H9 (cell line): ENCODE results near the gene GSTK1. TPM values are rescaled to one million over a fixed set of nuclear protein-coding genes. Genes with fewer than 3 reads are reported as not detected.

Experiments
- DNase-seq: peaks from one replicate; pipeline ENCODE4 v3.0.0-alpha.2; 2017
- H2AFZ ChIP-seq: one replicate; pipeline ENCODE4 v1.6.1; 2013; ENCODE audit warnings: mild to moderate bottlenecking, low read length, control low read depth, moderate library complexity
- H2AK5ac ChIP-seq: 2 replicates; pipeline ENCODE4 v1.6.1; 2013; ENCODE audit warnings: low read length, control low read depth, mixed read lengths; ENCODE audit not compliant: insufficient read length
- H2BK120ac ChIP-seq: one replicate; pipeline ENCODE4 v1.6.1; 2013; ENCODE audit warnings: low read depth, mild to moderate bottlenecking, low read length, control low read depth, inconsistent platforms; ENCODE audit not compliant: poor library complexity, severe bottlenecking
- H2BK12ac ChIP-seq: 2 replicates; pipeline ENCODE4 v1.6.1; 2013; ENCODE audit warnings: low read length, control low read depth, mixed read lengths, low read depth; ENCODE audit not compliant: insufficient read length
- H2BK15ac ChIP-seq: 2 replicates; pipeline ENCODE4 v1.6.1; 2013; ENCODE audit warnings: low read depth, low read length, control low read depth
- H2BK20ac ChIP-seq: one replicate; pipeline ENCODE4 v1.6.1; 2013; ENCODE audit warnings: low read depth, mild to moderate bottlenecking, low read length, control low read depth, inconsistent platforms; ENCODE audit not compliant: poor library complexity, severe bottlenecking
- H2BK5ac ChIP-seq: 2 replicates; pipeline ENCODE4 v1.6.1; 2013; ENCODE audit warnings: low read length, control low read depth, mixed read lengths; ENCODE audit not compliant: insufficient read length
- H3K14ac ChIP-seq: 2 replicates; pipeline ENCODE4 v1.6.1; 2013; ENCODE audit warnings: low read length, control low read depth; ENCODE audit not compliant: insufficient read depth
- H3K18ac ChIP-seq: 2 replicates; pipeline ENCODE4 v1.6.1; 2013; ENCODE audit warnings: low read depth, mild to moderate bottlenecking, mixed read lengths, low read length, control low read depth; ENCODE audit not compliant: insufficient read length
- H3K23ac ChIP-seq: 2 replicates; pipeline ENCODE4 v1.6.1; 2013; ENCODE audit warnings: low read length, control low read depth, mixed read lengths, low read depth; ENCODE audit not compliant: insufficient read length
- H3K23me2 ChIP-seq: 2 replicates; pipeline ENCODE4 v1.6.1; 2013; ENCODE audit warnings: low read depth, mild to moderate bottlenecking, mixed read lengths, low read length, control low read depth; ENCODE audit not compliant: insufficient read length, poor library complexity, severe bottlenecking
- H3K27ac ChIP-seq: 2 replicates; pipeline ENCODE4 v1.5.1; 2013; ENCODE audit warnings: low read length, control low read depth, mixed read lengths, low read depth; ENCODE audit not compliant: insufficient read length
- H3K27me3 ChIP-seq: 2 replicates; pipeline ENCODE4 v1.6.1; 2013; ENCODE audit warnings: low read length, control low read depth, inconsistent platforms; ENCODE audit not compliant: insufficient read depth
- H3K4ac ChIP-seq: 2 replicates; pipeline ENCODE4 v1.6.1; 2013; ENCODE audit warnings: low read depth, mild to moderate bottlenecking, control low read depth, inconsistent platforms, low read length, moderate library complexity
- H3K4me1 ChIP-seq: 2 replicates; pipeline ENCODE4 v1.6.1; 2013; ENCODE audit warnings: low read length, control low read depth, inconsistent platforms; ENCODE audit not compliant: insufficient read depth
- H3K4me2 ChIP-seq: 2 replicates; pipeline ENCODE4 v1.6.1; 2013; ENCODE audit warnings: low read length, control low read depth, mixed read lengths; ENCODE audit not compliant: insufficient read length, insufficient read depth
- H3K56ac ChIP-seq: 2 replicates; pipeline ENCODE4 v1.6.1; 2013; ENCODE audit warnings: low read depth, mild to moderate bottlenecking, mixed read lengths, low read length, control low read depth; ENCODE audit not compliant: insufficient read length
- H3K79me1 ChIP-seq: 2 replicates; pipeline ENCODE4 v1.6.1; 2013; ENCODE audit warnings: low read depth, mild to moderate bottlenecking, moderate library complexity, low read length, control low read depth, inconsistent platforms; ENCODE audit not compliant: insufficient read depth, poor library complexity, severe bottlenecking
- H3K79me2 ChIP-seq: 2 replicates; pipeline ENCODE4 v1.6.1; 2013; ENCODE audit warnings: low read length, control low read depth, inconsistent platforms; ENCODE audit not compliant: insufficient read depth
- H3K9ac ChIP-seq: 2 replicates; pipeline ENCODE4 v1.6.1; 2013; ENCODE audit warnings: low read length, control low read depth, mixed read lengths; ENCODE audit not compliant: insufficient read length; ENCODE audit errors: extremely low read depth
- H3K9me3 ChIP-seq: one replicate; pipeline ENCODE4 v1.6.1; 2013; ENCODE audit warnings: low read depth, low read length, inconsistent platforms; ENCODE audit not compliant: control insufficient read depth
- H3T11ph ChIP-seq: one replicate; pipeline ENCODE4 v1.6.1; 2013; ENCODE audit warnings: mild to moderate bottlenecking, low read length, control low read depth, inconsistent platforms
- H4K20me1 ChIP-seq: one replicate; pipeline ENCODE4 v1.6.1; 2013; ENCODE audit not compliant: control insufficient read depth, insufficient read length, insufficient read depth
- H4K5ac ChIP-seq: 2 replicates; pipeline ENCODE4 v1.6.1; 2013; ENCODE audit warnings: low read depth, mild to moderate bottlenecking, mixed read lengths, low read length, control low read depth; ENCODE audit not compliant: insufficient read length
- H4K8ac ChIP-seq: replicated peaks from 2 replicates; pipeline ENCODE4 v1.6.1; 2013; ENCODE audit warnings: low read length, control low read depth, mixed read lengths, low read depth; ENCODE audit not compliant: insufficient read length
- H4K91ac ChIP-seq: 2 replicates; pipeline ENCODE4 v1.6.1; 2013; ENCODE audit warnings: low read depth, mild to moderate bottlenecking, moderate library complexity, mixed read lengths, low read length, control low read depth; ENCODE audit not compliant: insufficient read length
- H3K27ac Mint-ChIP-seq, 3 experiments: 2 replicates in 2 of 3; 3 replicates in 1 of 3; pipeline ENCODE4 v1.8.0; 2020 to 2021; ENCODE audit warnings: mixed read lengths in 3 of 3, mild to moderate bottlenecking in 1 of 3, moderate library complexity in 1 of 3
- H3K27me3 Mint-ChIP-seq: 2 replicates; pipeline ENCODE4 v1.8.0; 2021; ENCODE audit warnings: low read depth, mild to moderate bottlenecking, moderate library complexity, mixed read lengths
- H3K36me3 Mint-ChIP-seq, 3 experiments: 2 replicates in 2 of 3; 3 replicates in 1 of 3; pipeline ENCODE4 v1.8.0; 2020 to 2021; ENCODE audit warnings: low read depth in 3 of 3, mixed read lengths in 3 of 3; ENCODE audit not compliant: insufficient read depth in 1 of 3
- H3K4me1 Mint-ChIP-seq, 2 experiments: 2 replicates each; pipeline ENCODE4 v1.8.0; 2020; ENCODE audit warnings: mixed read lengths in 2 of 2
- H3K4me3 Mint-ChIP-seq, 2 experiments: 2 replicates in 1 of 2; 3 replicates in 1 of 2; pipeline ENCODE4 v1.8.0; 2020 to 2021; ENCODE audit warnings: mild to moderate bottlenecking in 2 of 2, mixed read lengths in 2 of 2, moderate library complexity in 1 of 2
- H3K9me3 Mint-ChIP-seq, 2 experiments: 2 replicates in 1 of 2; 3 replicates in 1 of 2; pipeline ENCODE4 v1.8.0; 2020; ENCODE audit warnings: mild to moderate bottlenecking in 2 of 2, mixed read lengths in 2 of 2, moderate library complexity in 1 of 2
- WGBS: extraction: QIAGEN DNeasy Blood & Tissue Kit; methylation state at CpG from one replicate; pipeline ENCODE4 v1.1.7; 2013; ENCODE audit warnings: missing lambda C conversion rate, low lambda C conversion rate, mixed read lengths; ENCODE audit not compliant: insufficient read length; ENCODE audit errors: extremely low coverage; 5-methylcytosine and 5-hydroxymethylcytosine counted together
- total RNA-seq: library from RNA; stranded (reverse); gene quantifications from 2 replicates; pipeline ENCODE4 v1.2.1, GENCODE V29; 2021
- TF ChIP-seq, protein P1 (sequence below): fragments of 200-600 bp; sonication (generic); conservative IDR thresholded peaks from 3 replicates; pipeline ENCODE4 v1.8.0; 2021; ENCODE audit warnings: antibody characterized with exemption, mild to moderate bottlenecking

The GSTK1 gene
- total RNA-seq, 1 experiment from 2014 or later, result 36.1 TPM

DNA sequence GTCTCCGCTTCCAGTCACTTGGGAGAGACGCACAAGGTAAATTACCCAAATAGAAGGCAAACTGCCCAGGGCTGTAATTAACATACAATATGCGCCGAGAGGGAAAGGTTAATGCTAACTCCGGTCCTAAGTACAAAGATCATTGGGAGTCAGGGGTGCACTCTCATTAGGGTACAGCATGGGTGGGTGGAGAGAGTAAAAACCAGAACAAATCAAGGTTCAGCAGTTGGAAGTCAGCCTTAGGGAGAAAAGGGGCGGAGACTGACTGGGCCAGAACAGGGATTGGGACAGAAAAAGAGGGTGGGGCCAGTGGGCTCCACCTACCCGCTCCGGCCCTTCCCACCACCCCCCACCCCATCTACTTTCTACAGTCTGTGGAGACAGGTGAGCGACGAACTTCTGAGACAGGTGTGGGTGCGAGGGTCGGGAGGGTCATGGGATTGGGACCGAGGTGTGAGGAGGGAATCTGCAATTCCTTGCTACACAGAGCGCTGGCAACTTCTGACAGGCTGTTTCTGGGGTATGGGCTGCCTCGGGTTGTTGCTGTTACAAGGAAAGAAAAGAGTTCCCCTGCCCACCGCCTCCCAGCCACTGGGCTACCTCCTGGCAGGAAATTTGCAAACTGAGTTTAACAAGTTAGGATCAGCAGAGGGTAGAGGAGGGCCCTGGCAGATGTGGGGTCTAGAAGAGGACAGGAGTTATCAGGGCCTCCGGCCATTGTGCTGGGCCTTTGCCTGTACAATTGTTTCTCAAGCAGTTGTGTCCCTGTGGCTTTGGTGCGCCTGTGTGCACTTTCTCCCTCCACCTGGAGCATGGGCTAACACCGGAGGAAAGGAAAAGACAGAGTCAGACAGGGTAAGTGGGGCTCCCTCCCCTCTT is 21.6 kb downstream of the GSTK1 start, which contains the start of gene TMEM139:
TMEM139 (plus strand) TSS at position 368 of the 879 bp plus-strand sequence. CDS start 1,000 bp downstream, outside the sequence.
- Mint-ChIP-seq H3K27ac (no peak within 1 kb of the TSS), H3K4me3 (peak within 1 kb of the TSS; percentile 46 to 68), H3K9me3 (peaks cover 12 to 14% of the 10 kb centered on the region in 2 experiments), H3K4me1 (peaks cover 36 to 39% of the 10 kb centered on the region in 2 experiments), H3K27me3 (peaks cover 48% of the 10 kb centered on the region), H3K36me3 (peaks cover 15 to 20% (median 16%) of the 10 kb centered on the region in 3 experiments)
- Histone ChIP-seq H3T11ph (no peak within 1 kb of the TSS), H3K4me2 (peak within 1 kb of the TSS; percentile 61), H2BK12ac (no peak within 1 kb of the TSS), H2BK120ac (no peak within 1 kb of the TSS), H2AFZ (no peak within 1 kb of the TSS), H4K20me1 (no peaks in the 10 kb centered on the region), H4K8ac (no peak within 1 kb of the TSS), H3K18ac (no peak within 1 kb of the TSS), H2BK15ac (no peak within 1 kb of the TSS), H4K5ac (no peak within 1 kb of the TSS), H3K9ac (no peak within 1 kb of the TSS), H3K4me1 (peaks cover 9% of the 10 kb centered on the region; the same call in 1 of the 2 replicates), H3K79me2 (peaks cover 10% of the 10 kb centered on the region; the same call in 1 of the 2 replicates), H2BK5ac (no peak within 1 kb of the TSS), H3K27me3 (peaks cover 10% of the 10 kb centered on the region; the same call in 1 of the 2 replicates), H4K91ac (no peak within 1 kb of the TSS), H2AK5ac (no peak within 1 kb of the TSS), H3K56ac (no peak within 1 kb of the TSS), H3K14ac (no peak within 1 kb of the TSS), H3K4ac (no peak within 1 kb of the TSS), H2BK20ac (no peak within 1 kb of the TSS), H3K27ac (no peak within 1 kb of the TSS), H3K23me2 (peaks cover 10% of the 10 kb centered on the region), H3K23ac (no peak within 1 kb of the TSS), H3K79me1 (no peaks in the 10 kb centered on the region), H3K9me3 (peaks cover 10% of the 10 kb centered on the region)
- no CpG with 5 or more reads among the region's 19 CpGs for WGBS
- TF ChIP-seq, protein P1, sequence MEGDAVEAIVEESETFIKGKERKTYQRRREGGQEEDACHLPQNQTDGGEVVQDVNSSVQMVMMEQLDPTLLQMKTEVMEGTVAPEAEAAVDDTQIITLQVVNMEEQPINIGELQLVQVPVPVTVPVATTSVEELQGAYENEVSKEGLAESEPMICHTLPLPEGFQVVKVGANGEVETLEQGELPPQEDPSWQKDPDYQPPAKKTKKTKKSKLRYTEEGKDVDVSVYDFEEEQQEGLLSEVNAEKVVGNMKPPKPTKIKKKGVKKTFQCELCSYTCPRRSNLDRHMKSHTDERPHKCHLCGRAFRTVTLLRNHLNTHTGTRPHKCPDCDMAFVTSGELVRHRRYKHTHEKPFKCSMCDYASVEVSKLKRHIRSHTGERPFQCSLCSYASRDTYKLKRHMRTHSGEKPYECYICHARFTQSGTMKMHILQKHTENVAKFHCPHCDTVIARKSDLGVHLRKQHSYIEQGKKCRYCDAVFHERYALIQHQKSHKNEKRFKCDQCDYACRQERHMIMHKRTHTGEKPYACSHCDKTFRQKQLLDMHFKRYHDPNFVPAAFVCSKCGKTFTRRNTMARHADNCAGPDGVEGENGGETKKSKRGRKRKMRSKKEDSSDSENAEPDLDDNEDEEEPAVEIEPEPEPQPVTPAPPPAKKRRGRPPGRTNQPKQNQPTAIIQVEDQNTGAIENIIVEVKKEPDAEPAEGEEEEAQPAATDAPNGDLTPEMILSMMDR, result no peak
- peak; percentile 88 for DNase-seq
